K562 (cell line): Measurements from ENCODE around the gene CFAP410. TPM values are rescaled to one million over a fixed set of nuclear protein-coding genes. Genes with fewer than 3 reads are reported as not detected.

Experiments
- ATAC-seq: fragments of 200-7000 bp; cut with Tn5 transposase; 3 replicates; pipeline ENCODE4 v1.9.1; 2020; ENCODE audit warnings: moderate library complexity
- BruUV-seq: library from RNA; stranded (reverse); fragments of 400-500 nt; replicated peaks from 2 replicates; lab custom pipeline; 2021; lab: Mats Ljungman, UMichigan
- CTCF ChIA-PET: fragments of 300-600 bp; formaldehyde crosslinking; extraction: SDS; loops from one replicate; lab custom pipeline; 2021; ENCODE audit warnings: low intra/inter-chr PET ratio; lab: Yijun Ruan, JAX
- POLR2A ChIA-PET: fragments of 300-600, 350-650 bp; sonication (Branson Sonifier 250); formaldehyde crosslinking; extraction: SDS; loops from one replicate; lab custom pipeline; 2021; ENCODE audit warnings: antibody characterized with exemption, inconsistent platforms; lab: Yijun Ruan, JAX
- DNase-seq, 4 experiments: peaks; one replicate each; pipeline versions ENCODE4 v3.0.0 to v3.0.0-alpha.2; 2011 to 2018; ENCODE audit warnings: low spot score in 3 of 4, mixed read lengths in 3 of 4; ENCODE audit errors: extremely low read depth in 1 of 4
- FAIRE-seq: peaks from 2 replicates; lab custom pipeline; 2011; peaks lifted over from hg19 to GRCh38; lab: Jason Lieb, UNC
- H2AFZ ChIP-seq: 2 replicates; pipeline ENCODE4 v1.6.0; 2011; ENCODE audit warnings: low read depth, low read length, control low read depth, inconsistent platforms
- H3K27ac ChIP-seq: fragments of 200-600 bp; 3 replicates; pipeline ENCODE4 v1.8.0; 2011; ENCODE audit warnings: low read depth, mild to moderate bottlenecking, control low read depth, inconsistent platforms, low read length, moderate library complexity, mixed read lengths; ENCODE audit errors: extremely low read depth
- H3K27me3 ChIP-seq, 2 experiments: fragments of 300-600 bp in 1 of 2; 2 replicates in 1 of 2; 3 replicates in 1 of 2; pipeline versions ENCODE4 v1.6.0 to v1.8.0; 2011; ENCODE audit warnings: inconsistent platforms in 2 of 2, low read length in 2 of 2, mild to moderate bottlenecking in 1 of 2, mixed read lengths in 1 of 2, moderate library complexity in 1 of 2; ENCODE audit not compliant: control insufficient read depth in 2 of 2, insufficient read depth in 2 of 2
- H3K36me3 ChIP-seq: fragments of 300-600 bp; 3 replicates; pipeline ENCODE4 v1.8.0; 2011; ENCODE audit warnings: mild to moderate bottlenecking, low read length, inconsistent platforms; ENCODE audit not compliant: control insufficient read depth, insufficient read depth
- H3K4me1 ChIP-seq, 2 experiments: fragments of 200-600 bp in 1 of 2; replicated peaks in 1 of 2; 2 replicates in 1 of 2; 3 replicates in 1 of 2; pipeline versions ENCODE4 v1.5.1 to v1.8.0; 2011; ENCODE audit warnings: inconsistent platforms in 2 of 2, low read length in 2 of 2, mild to moderate bottlenecking in 1 of 2, mixed read lengths in 1 of 2, moderate library complexity in 1 of 2; ENCODE audit not compliant: control insufficient read depth in 2 of 2, insufficient read depth in 2 of 2
- H3K4me2 ChIP-seq: 2 replicates; pipeline ENCODE4 v1.6.1; 2011; ENCODE audit warnings: low read length, control low read depth, inconsistent platforms, mixed read lengths; ENCODE audit not compliant: insufficient read depth
- H3K4me3 ChIP-seq: fragments of 200-600 bp; sonication (generic), shearing (Covaris generic); 2 replicates; pipeline ENCODE4 v1.5.1; 2016; ENCODE audit warnings: control low read depth, inconsistent platforms
- H3K79me2 ChIP-seq: fragments of 200-600 bp; 3 replicates; pipeline ENCODE4 v1.8.0; 2011; ENCODE audit warnings: low read length, inconsistent platforms; ENCODE audit not compliant: control insufficient read depth, insufficient read depth
- H3K9ac ChIP-seq, 2 experiments: 2 replicates each; pipeline versions ENCODE4 v1.6.0 to v1.6.1; 2011; ENCODE audit warnings: low read depth in 2 of 2, low read length in 2 of 2, control low read depth in 1 of 2, inconsistent platforms in 1 of 2, mild to moderate bottlenecking in 1 of 2, mixed read lengths in 1 of 2; ENCODE audit not compliant: insufficient read depth in 1 of 2
- H3K9me1 ChIP-seq: one replicate; pipeline ENCODE4 v1.6.0; 2011; ENCODE audit warnings: inconsistent platforms, mild to moderate bottlenecking, low read length, moderate library complexity; ENCODE audit not compliant: control insufficient read depth, insufficient read depth
- H3K9me3 ChIP-seq: replicated peaks from 2 replicates; pipeline ENCODE4 v1.5.1; 2011; ENCODE audit warnings: low read depth, low read length, inconsistent platforms; ENCODE audit not compliant: control insufficient read depth, insufficient read depth
- H4K20me1 ChIP-seq: replicated peaks from 2 replicates; pipeline ENCODE4 v1.6.1; 2011; ENCODE audit warnings: low read length, inconsistent platforms, mixed read lengths; ENCODE audit not compliant: control insufficient read depth, insufficient read depth
- CTCFL ChIP-seq: IDR thresholded peaks from 2 replicates; pipeline ENCODE4 v1.6.1; 2011; ENCODE audit warnings: borderline replicate concordance, low read depth, mild to moderate bottlenecking, moderate library complexity, low read length; ENCODE audit not compliant: insufficient read depth, poor library complexity, severe bottlenecking
- LARP7 ChIP-seq: fragments of 450-650 bp; IDR thresholded peaks from 2 replicates; pipeline ENCODE4 v1.6.1; 2016
- POLR2AphosphoS2 ChIP-seq: IDR thresholded peaks from 2 replicates; pipeline ENCODE4 v1.6.1; 2012; ENCODE audit warnings: low read length, improper control_type of control experiment
- PTRF ChIP-seq: fragments of 450-650 bp; IDR thresholded peaks from 2 replicates; pipeline ENCODE4 v1.6.1; 2016; ENCODE audit warnings: mild to moderate bottlenecking, missing genetic modification characterization, missing compliant biosample characterization
- PYGO2 ChIP-seq: fragments of 450-650 bp; IDR thresholded peaks from 2 replicates; pipeline ENCODE4 v1.6.1; 2016; ENCODE audit warnings: mild to moderate bottlenecking, missing genetic modification characterization, moderate library complexity, missing compliant biosample characterization
- SLC30A9 ChIP-seq: fragments of 250-450 bp; sonication (Bioruptor Pico); IDR thresholded peaks from 2 replicates; pipeline ENCODE4 v1.8.0; 2022; ENCODE audit warnings: mild to moderate bottlenecking, moderate library complexity
- ZBTB7A ChIP-seq: IDR thresholded peaks from 2 replicates; pipeline ENCODE4 v1.6.1; 2011; ENCODE audit warnings: low read depth, mild to moderate bottlenecking, low read length, moderate library complexity, borderline replicate concordance; ENCODE audit not compliant: control insufficient read depth
- ZNF318 ChIP-seq, 2 experiments: fragments of 450-650 bp; IDR thresholded peaks; 2 replicates each; pipeline ENCODE4 v1.6.1; 2016; ENCODE audit warnings: mild to moderate bottlenecking in 2 of 2, borderline replicate concordance in 1 of 2, low read depth in 1 of 2, moderate library complexity in 1 of 2
- ZZZ3 ChIP-seq: fragments of 450-650 bp; IDR thresholded peaks from 2 replicates; pipeline ENCODE4 v1.6.1; 2016; ENCODE audit warnings: antibody characterized with exemption, mild to moderate bottlenecking, moderate library complexity
- WGBS: fragments of 100-300 bp; shearing (Covaris generic); methylation state at CpG from one replicate; pipeline ENCODE4 v1.1.6; 2016; ENCODE audit warnings: low coverage, mixed read lengths; ENCODE audit not compliant: insufficient coverage; ENCODE audit errors: missing lambda C conversion rate; 5-methylcytosine and 5-hydroxymethylcytosine counted together
- in situ Hi-C: fragments of 300-500 bp; cut with MboI; formaldehyde crosslinking; loops from 4 replicates; pipeline ENCODE4 v1.15.0; 2018; ENCODE audit warnings: inconsistent platforms, mixed read lengths
- intact Hi-C: fragments of 100-400 bp; cut with micrococcal nuclease; formaldehyde crosslinking; loops from 2 replicates; pipeline ENCODE4 v1.14.2; 2022
- polyA plus RNA-seq, 8 experiments: library from polyadenylated mRNA; depleted of rRNA in 4 of 8; stranded (reverse) in 5 of 8; unstranded in 3 of 8; fragments of >200 nt; fragmentation: Nextera tagmentation in 2 of 8; fragmentation: Illumina TruSeq in 1 of 8; extraction: Ambion mirVana in 2 of 8; extraction: Trizol in 1 of 8; gene quantifications; 2 replicates each; pipeline versions ENCODE4 v1.2.1 to v1.2.3, GENCODE V29; 2011 to 2014; ENCODE audit warnings: inconsistent platforms in 1 of 8, missing spikeins in 1 of 8
- total RNA-seq, 7 experiments: library from RNA; depleted of rRNA in 6 of 7; stranded (reverse); fragments of >200 nt in 6 of 7; fragmentation: Illumina TruSeq in 2 of 7; extraction: Trizol in 2 of 7; gene quantifications; 2 replicates each; pipeline versions ENCODE4 v1.2.1 to v1.2.3, GENCODE V29; 2011 to 2021; ENCODE audit warnings: low replicate concordance in 1 of 7

CFAP410 gene
- total and polyA plus RNA-seq, 9 of the 15 experiments (the other 6 are each of a cell fraction or from before 2014, with no cell fraction given), result 0.07 to 17.3 (median 2.3) TPM

DNA sequence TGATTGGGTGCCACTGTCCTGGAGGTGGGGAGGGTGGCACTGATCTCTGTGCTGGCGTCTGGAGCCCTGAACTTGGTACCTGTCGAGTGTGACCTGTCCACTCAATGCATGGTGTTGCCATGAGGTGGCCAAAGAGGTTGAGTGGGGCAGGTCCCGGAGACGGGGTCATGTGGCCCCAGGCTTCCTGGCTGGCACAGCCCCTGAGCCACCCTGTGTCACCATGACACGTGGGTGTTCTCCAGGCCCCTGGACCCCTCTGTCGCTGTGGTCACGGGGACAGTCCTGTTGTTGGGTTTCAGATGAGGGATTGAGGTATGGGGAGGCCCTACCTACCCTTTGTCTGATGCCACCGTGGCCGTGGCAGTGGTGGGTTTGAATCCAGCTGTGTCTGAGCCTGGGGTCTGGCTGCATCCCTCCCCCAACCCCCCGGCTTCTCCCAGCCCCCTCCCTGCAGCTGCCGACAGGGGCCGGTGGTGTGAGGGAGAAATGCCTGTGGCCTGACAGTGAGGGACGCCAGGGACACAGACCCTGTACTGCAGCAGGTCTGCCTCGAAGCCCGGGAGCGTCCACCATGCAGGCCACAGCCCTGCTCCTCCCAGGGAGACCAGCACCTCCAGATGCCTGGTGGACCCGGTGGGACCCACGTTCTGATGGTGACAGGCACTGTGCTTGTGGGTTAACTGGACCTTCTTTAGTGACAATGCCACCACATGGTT, 26.2 kb upstream of the CFAP410 start:
- Histone ChIP-seq H3K9ac (no peak overlapping the region), H4K20me1 (no peaks in the 10 kb centered on the region; the same call in 1 of the 2 replicates), H3K27me3 (peaks cover 24 to 69% of the 10 kb centered on the region in 2 experiments; a peak in 4 of 5 replicates), H3K9me1 (no peaks in the 10 kb centered on the region), H3K9me3 (0 out of 2 replicates have a peak, but pooled peaks cover 1% of the 10 kb centered on the region), H2AFZ (no peak overlapping the region), H3K36me3 (no peaks in the 10 kb centered on the region), H3K4me1 (peaks cover 0 to 30% of the 10 kb centered on the region in 2 experiments; a peak in 3 of 5 replicates), H3K4me3 (no peak overlapping the region), H3K4me2 (no peak overlapping the region), H3K79me2 (no peaks in the 10 kb centered on the region), H3K27ac (no peak overlapping the region)
- TF ChIP-seq PTRF (tag) (no peak), SLC30A9 (CRISPR knock-in tag) (no peak), POLR2AphosphoS2 (no peak), LARP7 (no peak), ZZZ3 (no peak), ZBTB7A (no peak), PYGO2 (no peak), ZNF318 (IDR thresholded peaks at IDR 0.05; ENCODE audit: borderline replicate concordance in 1 of 2, low read depth in 1 of 2) (no peak), CTCFL (no peak)
- in situ Hi-C loops (no loop called here), intact Hi-C loops (no loop called here)
- ChIA-PET CTCF (no interaction called here), POLR2A (no interaction called here)
- ATAC-seq (no peak), FAIRE-seq (no peak), DNase-seq (no peak)
- 4% methylated on average over 16 of the region's 18 CpGs for WGBS
- no TSS peak for BruUV-seq
